ENCODE measurements around the gene ECI2.
"Not testable (repeated sequence)": the region's sequence is repeated elsewhere in the genome, so short reads cannot be mapped to it uniquely, and the experiment has no call there.

Gene ECI2

DNA sequence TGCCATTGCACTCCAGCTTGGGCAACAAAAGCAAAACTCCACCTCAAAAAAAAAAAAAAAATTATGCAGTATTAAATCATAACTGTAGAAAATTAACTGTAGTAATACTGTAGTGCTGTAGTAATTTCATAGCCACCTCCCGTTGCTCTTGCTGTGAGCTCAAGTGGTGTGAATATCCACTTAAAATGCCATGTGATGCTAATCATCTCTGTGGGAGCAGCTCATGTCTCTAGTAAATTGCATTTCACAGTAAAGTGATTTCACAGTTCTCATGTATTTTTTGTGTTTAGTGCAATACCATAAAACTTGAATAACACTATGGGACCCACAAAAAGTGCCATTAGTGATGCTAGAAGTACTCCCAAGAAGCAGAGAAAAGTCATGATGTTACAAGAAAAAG is 42.1 kb downstream of the ECI2 start:
- Histone ChIP-seq H3K4me3 (ENCODE audit: low read length) (no peak overlapping the region), H3K4me2 (ENCODE audit: low read length) (no peak overlapping the region), H3K9me3 (replicated peaks; ENCODE audit: low read length) (no peaks in the 10 kb centered on the region), H3K4me1 (ENCODE audit: control insufficient read depth, insufficient read depth, low read length) (no peaks in the 10 kb centered on the region), H3K36me3 (ENCODE audit: insufficient read depth, low read length) (no peaks in the 10 kb centered on the region), H3K9ac (ENCODE audit: low read depth, low read length) (no peak overlapping the region), H3K27me3 (ENCODE audit: control insufficient read depth, insufficient read depth, low read length) (no peaks in the 10 kb centered on the region)

DNA sequence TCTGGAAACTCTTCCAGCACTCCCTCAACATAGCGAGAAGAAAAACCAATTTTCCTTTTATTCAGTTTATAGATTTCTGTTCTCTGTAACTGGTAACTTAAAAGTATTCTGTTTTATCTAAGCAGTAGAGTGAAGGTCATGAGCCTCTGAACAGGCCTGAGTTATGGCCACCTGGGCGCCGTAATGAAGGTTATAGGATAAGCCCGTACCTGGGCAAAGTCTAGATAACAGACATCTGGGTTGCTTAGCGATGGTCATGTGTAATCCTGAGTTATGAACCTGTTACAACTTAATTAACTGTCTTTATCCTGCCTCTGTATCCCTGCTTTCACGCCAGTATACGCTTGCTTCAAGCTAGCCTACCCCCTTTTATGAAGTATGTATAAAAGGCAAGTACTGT is 43.4 kb downstream of the ECI2 start:
- Histone ChIP-seq H3K27me3 (ENCODE audit: control insufficient read depth, insufficient read depth, low read length) (no peaks in the 10 kb centered on the region), H3K9me3 (replicated peaks; ENCODE audit: low read length) (no peaks in the 10 kb centered on the region), H3K4me1 (ENCODE audit: control insufficient read depth, insufficient read depth, low read length) (no peaks in the 10 kb centered on the region), H3K9ac (ENCODE audit: low read depth, low read length) (no peak overlapping the region), H3K36me3 (ENCODE audit: insufficient read depth, low read length) (no peaks in the 10 kb centered on the region), H3K4me2 (ENCODE audit: low read length) (no peak overlapping the region), H3K4me3 (ENCODE audit: low read length) (no peak overlapping the region)

DNA sequence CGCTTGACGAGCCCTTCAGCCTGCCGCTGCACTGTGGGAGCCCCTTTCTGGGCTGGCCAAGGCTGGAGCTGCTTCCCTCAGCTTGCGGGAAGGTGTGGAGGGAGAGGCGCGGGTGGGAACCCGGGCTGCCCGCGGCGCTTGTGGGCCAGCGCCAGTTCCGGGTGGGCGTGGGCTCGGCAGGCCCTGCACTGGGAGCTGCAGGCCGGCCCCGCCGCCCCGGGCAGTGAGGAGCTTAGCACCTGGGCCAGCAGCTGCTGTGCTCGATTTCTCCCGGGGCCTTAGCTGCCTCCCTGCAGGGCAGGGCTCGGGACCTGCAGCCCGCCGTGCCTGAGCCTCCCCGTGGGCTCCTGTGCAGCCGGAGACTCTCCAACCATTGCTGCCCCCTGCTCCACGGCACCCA is 45.3 kb downstream of the ECI2 start:
- not testable (repeated sequence) for H3K9ac ChIP-seq (ENCODE audit: low read depth, low read length); H3K36me3 ChIP-seq (ENCODE audit: insufficient read depth, low read length); H3K4me1 ChIP-seq (ENCODE audit: control insufficient read depth, insufficient read depth, low read length); H3K4me2 ChIP-seq (ENCODE audit: low read length); H3K9me3 ChIP-seq (replicated peaks; ENCODE audit: low read length); H3K4me3 ChIP-seq (ENCODE audit: low read length); H3K27me3 ChIP-seq (ENCODE audit: control insufficient read depth, insufficient read depth, low read length)

DNA sequence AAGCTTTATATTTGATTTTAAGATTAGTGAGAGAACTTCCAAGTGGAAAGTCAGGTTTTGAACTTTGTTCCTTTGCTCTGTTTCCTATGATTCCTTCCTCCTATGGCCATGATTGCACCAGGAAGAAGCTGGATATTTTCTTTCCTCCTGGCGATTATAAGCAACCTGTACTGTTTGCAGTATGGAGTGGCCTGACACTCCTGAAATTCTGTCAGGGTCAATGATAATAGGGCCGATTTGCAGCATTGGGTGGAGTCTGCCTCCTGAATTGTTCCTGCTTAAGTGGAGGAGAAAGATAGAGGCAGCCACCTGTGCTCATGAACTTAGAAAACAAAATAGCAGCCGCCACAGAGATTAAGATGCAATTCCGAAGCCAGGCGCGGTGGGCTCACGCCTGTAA is 46.7 kb downstream of the ECI2 start:
- no peak overlapping the region for H3K9ac ChIP-seq (ENCODE audit: low read depth, low read length)
- H3K27me3 ChIP-seq (ENCODE audit: control insufficient read depth, insufficient read depth, low read length) = no peaks in the 10 kb centered on the region
- no peak overlapping the region for H3K4me3 ChIP-seq (ENCODE audit: low read length)
- no peaks in the 10 kb centered on the region for H3K9me3 ChIP-seq (replicated peaks; ENCODE audit: low read length)
- H3K36me3 ChIP-seq (ENCODE audit: insufficient read depth, low read length) = no peaks in the 10 kb centered on the region
- peaks cover 6% of the 10 kb centered on the region for H3K4me1 ChIP-seq (ENCODE audit: control insufficient read depth, insufficient read depth, low read length)
- no peak overlapping the region for H3K4me2 ChIP-seq (ENCODE audit: low read length)

DNA sequence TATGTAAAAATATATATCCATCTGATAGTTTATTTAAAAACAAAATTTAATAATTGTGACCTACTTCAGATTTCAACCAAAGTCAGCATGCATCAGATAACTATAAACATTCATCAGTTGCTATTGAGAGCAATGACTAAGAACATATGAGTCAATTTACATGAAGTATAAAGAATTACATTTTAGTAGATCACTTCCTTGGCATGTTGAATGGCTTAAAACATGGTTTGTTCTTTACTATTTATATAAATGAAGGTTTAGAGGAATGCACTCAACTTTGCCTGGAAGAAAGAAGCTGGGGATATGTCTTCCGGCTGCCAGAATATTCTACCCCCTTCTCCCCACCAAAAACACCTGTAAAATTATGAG is 50.1 kb downstream of the ECI2 start:
- Histone ChIP-seq H3K9me3 (replicated peaks; ENCODE audit: low read length) (no peaks in the 10 kb centered on the region), H3K36me3 (ENCODE audit: insufficient read depth, low read length) (no peaks in the 10 kb centered on the region), H3K9ac (ENCODE audit: low read depth, low read length) (no peak overlapping the region), H3K27me3 (ENCODE audit: control insufficient read depth, insufficient read depth, low read length) (no peaks in the 10 kb centered on the region), H3K4me3 (ENCODE audit: low read length) (no peak overlapping the region), H3K4me1 (ENCODE audit: control insufficient read depth, insufficient read depth, low read length) (peaks cover 6% of the 10 kb centered on the region), H3K4me2 (ENCODE audit: low read length) (no peak overlapping the region)

DNA sequence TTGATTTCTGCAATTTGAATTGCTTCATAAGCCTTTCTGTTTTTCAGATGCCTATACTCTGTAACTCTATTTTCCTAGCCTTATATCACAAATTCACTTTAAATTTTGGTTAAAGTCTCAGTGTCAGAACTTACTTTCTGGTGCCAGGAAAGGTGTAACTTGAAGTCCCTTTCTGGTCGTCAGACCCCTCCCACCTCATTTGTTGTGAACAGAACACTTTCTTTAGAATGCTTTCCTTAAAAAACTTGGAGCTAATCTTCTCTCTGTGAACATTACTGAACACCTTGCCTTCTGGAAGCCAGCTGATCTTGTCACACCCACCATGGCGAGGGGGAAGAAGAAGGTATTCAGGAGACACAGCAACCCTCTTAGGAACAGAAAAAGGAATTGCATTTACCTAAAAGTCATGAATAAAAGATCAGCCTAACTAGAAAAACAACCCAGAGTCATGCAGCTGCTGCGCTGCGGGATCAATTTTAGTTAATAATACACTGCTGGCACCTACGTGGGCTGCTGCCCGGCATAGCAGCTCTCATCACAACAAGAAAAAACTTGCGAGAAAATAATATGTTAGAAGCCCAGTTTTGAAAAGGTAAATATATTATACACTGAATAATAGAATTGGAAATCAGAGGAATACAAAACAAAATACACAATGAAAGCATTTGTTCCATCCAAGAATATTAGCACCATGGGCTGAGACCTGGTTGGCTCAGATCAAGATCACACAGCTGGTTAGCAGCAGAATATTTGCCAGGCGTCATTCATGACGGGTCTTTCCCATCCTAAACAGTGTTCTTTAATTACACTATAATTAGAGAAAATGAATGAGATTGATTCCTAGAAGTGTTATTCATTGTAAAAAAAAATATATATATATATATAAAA is 50.7 kb downstream of the ECI2 start:
- H3K27me3 ChIP-seq (ENCODE audit: control insufficient read depth, insufficient read depth, low read length) = no peaks in the 10 kb centered on the region
- H3K4me3 ChIP-seq (ENCODE audit: low read length) = no peak overlapping the region
- H3K4me1 ChIP-seq (ENCODE audit: control insufficient read depth, insufficient read depth, low read length) = peaks cover 6% of the 10 kb centered on the region
- H3K36me3 ChIP-seq (ENCODE audit: insufficient read depth, low read length) = no peaks in the 10 kb centered on the region
- no peaks in the 10 kb centered on the region for H3K9me3 ChIP-seq (replicated peaks; ENCODE audit: low read length)
- H3K9ac ChIP-seq (ENCODE audit: low read depth, low read length) = no peak overlapping the region
- no peak overlapping the region for H3K4me2 ChIP-seq (ENCODE audit: low read length)

DNA sequence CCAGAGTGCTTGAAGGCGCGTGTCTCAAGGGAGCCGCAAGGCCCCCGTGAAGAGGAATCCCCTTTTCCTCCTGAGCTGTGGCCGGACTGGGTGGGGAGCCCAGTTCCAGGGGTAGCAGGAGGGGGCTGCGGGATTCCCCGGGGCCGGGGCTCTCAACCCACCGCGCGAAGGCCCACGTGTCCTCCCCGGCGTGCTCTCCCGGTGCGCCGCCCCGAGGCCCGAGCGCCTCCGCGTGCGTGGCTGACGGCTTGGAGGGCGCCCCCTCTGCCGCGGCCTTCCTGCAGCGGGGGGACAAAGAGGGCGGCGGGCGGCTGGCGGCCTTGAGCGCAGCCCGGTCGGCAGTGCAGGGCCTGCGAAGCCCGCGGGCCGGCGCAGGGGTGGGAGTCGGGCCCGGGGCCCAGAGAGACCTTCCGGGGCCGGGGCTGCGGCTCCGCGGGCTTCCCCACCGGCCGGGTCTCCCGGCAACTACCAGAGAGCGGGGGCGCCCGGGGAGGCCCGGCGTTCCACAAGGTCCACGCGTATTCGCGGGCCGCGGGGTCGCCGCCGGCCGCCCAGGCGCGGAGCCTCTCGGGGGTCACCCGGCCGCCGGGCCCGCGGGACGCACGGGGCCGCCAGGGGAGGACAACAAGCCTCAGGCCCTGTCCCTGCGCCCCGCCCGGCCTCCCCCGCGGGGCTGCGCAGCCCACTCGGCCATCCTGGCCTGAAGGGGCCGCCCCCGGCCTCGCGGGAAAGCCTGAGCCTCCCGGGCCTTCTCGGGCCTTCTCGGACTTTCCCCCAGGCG is 56.5 kb downstream of the ECI2 start, which contains the start of gene FAM217A:
Gene FAM217A (minus strand): TSS at position 447 of the 781 bp plus-strand sequence. CDS start 1,723 bp downstream, outside the sequence.
- no peak within 1 kb of the TSS for H3K4me3 ChIP-seq (ENCODE audit: low read length)
- no peaks in the 10 kb centered on the region for H3K4me1 ChIP-seq (ENCODE audit: control insufficient read depth, insufficient read depth, low read length)
- H3K9ac ChIP-seq (ENCODE audit: low read depth, low read length) = no peak within 1 kb of the TSS
- no peak within 1 kb of the TSS for H3K4me2 ChIP-seq (ENCODE audit: low read length)
- no peaks in the 10 kb centered on the region for H3K36me3 ChIP-seq (ENCODE audit: insufficient read depth, low read length)
- H3K27me3 ChIP-seq (ENCODE audit: control insufficient read depth, insufficient read depth, low read length) = no peaks in the 10 kb centered on the region
- no peaks in the 10 kb centered on the region for H3K9me3 ChIP-seq (replicated peaks; ENCODE audit: low read length)

DNA sequence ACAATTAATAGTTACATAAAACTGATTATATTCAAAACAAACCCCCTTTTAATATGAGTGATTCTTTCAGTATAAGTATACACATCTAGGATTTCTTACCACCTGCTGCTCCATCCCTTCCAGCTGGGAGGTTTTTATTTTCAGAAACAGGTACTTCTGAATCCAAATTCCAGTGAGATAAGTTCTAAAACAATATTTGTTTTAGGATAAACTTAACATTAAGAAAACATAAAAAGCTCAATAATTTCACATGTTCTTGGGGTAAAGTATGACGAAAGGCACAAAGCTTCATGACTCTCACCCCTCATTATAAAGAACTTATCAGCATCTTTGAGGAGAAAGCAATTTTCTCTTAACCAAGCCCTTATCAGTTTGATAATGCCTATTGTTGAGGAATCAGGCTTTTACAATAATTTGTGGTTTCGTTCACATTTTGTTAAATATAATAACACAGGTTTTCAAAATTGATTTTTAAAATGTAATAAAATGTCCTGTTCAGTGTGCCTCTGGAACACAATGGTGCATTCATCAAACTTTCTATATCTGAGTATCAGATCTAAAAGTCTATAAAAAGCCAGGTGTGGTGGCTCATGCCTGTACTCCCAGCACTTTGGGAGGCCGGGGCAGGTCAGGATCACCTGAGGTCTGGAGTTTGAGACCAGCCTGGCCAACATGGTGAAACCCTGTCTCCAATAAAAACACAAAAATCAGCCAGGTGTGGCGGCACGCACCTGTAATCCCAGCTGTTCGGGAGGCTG is 60.7 kb downstream of the ECI2 start:
- H3K9me3 ChIP-seq (replicated peaks; ENCODE audit: low read length) = no peaks in the 10 kb centered on the region
- H3K9ac ChIP-seq (ENCODE audit: low read depth, low read length) = no peak overlapping the region
- H3K36me3 ChIP-seq (ENCODE audit: insufficient read depth, low read length) = no peaks in the 10 kb centered on the region
- no peak overlapping the region for H3K4me3 ChIP-seq (ENCODE audit: low read length)
- H3K4me2 ChIP-seq (ENCODE audit: low read length) = no peak overlapping the region
- no peaks in the 10 kb centered on the region for H3K27me3 ChIP-seq (ENCODE audit: control insufficient read depth, insufficient read depth, low read length)
- no peaks in the 10 kb centered on the region for H3K4me1 ChIP-seq (ENCODE audit: control insufficient read depth, insufficient read depth, low read length)

DNA sequence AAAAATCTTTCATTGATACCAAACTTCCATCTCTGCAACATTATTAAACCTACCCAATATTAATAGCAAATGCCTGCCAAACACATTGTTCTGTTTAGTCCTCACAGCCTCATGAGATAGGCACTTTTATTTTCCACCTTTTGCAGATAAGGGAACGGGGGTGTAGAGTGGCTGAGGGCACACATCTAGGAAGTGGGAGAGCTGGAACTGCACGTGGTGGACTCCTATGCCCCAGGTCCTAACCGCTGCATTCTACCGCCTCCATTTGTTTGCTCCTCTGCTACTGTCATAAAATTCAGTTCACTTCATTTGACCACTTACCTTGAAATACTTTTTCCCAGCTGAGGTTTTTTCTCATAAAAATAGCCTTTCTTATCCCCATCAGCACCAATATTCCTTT is 64.0 kb downstream of the ECI2 start:
- Histone ChIP-seq H3K9me3 (replicated peaks; ENCODE audit: low read length) (no peaks in the 10 kb centered on the region), H3K4me2 (ENCODE audit: low read length) (no peak overlapping the region), H3K4me3 (ENCODE audit: low read length) (no peak overlapping the region), H3K4me1 (ENCODE audit: control insufficient read depth, insufficient read depth, low read length) (no peaks in the 10 kb centered on the region), H3K9ac (ENCODE audit: low read depth, low read length) (no peak overlapping the region), H3K27me3 (ENCODE audit: control insufficient read depth, insufficient read depth, low read length) (no peaks in the 10 kb centered on the region), H3K36me3 (ENCODE audit: insufficient read depth, low read length) (no peaks in the 10 kb centered on the region)

DNA sequence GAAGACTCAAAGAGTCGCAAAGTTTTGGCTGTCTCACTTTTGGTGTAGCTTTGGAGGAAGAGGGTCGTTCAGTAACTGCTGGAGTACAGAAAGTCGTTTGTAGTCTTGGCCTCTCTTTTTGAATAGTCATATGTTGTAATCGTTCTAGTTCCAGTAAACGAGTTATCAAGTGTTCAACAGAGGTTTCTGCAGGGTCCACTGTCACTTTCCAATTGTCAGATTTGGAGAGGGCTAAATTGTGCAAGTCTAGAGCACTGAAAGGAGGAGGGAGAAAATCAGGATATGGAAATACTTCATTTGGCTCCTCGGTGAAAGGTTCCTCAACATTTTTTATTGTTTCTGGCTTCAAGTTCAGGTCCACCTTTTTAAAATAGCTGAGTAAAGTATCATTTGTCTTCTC is 66.2 kb downstream of the ECI2 start:
- H3K9me3 ChIP-seq (replicated peaks; ENCODE audit: low read length) = no peaks in the 10 kb centered on the region
- no peaks in the 10 kb centered on the region for H3K4me1 ChIP-seq (ENCODE audit: control insufficient read depth, insufficient read depth, low read length)
- no peaks in the 10 kb centered on the region for H3K27me3 ChIP-seq (ENCODE audit: control insufficient read depth, insufficient read depth, low read length)
- H3K9ac ChIP-seq (ENCODE audit: low read depth, low read length) = no peak overlapping the region
- H3K4me3 ChIP-seq (ENCODE audit: low read length) = no peak overlapping the region
- H3K4me2 ChIP-seq (ENCODE audit: low read length) = no peak overlapping the region
- H3K36me3 ChIP-seq (ENCODE audit: insufficient read depth, low read length) = peaks cover 18% of the 10 kb centered on the region

DNA sequence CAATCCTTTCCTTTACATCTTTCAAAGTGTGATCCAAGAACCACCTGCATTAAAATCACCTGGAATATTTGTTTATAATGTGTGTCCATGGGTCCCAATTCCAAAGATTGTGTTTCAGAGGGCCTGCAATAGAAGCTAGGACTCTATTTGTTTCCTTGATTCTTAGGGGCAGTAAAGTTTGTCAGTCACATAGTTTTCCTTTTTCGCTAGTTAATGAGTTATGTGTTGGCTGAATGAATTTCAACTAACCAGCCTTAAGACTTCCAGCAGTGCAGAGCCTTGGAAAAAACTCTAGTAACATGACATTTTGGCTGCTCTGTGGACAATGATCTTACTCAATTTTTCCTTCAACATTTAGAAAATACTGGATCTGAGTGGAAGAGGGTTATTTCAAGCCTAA is 67.7 kb downstream of the ECI2 start:
- Histone ChIP-seq H3K9me3 (replicated peaks; ENCODE audit: low read length) (no peaks in the 10 kb centered on the region), H3K36me3 (ENCODE audit: insufficient read depth, low read length) (peaks cover 32% of the 10 kb centered on the region), H3K4me3 (ENCODE audit: low read length) (no peak overlapping the region), H3K4me1 (ENCODE audit: control insufficient read depth, insufficient read depth, low read length) (no peaks in the 10 kb centered on the region), H3K9ac (ENCODE audit: low read depth, low read length) (no peak overlapping the region), H3K27me3 (ENCODE audit: control insufficient read depth, insufficient read depth, low read length) (no peaks in the 10 kb centered on the region), H3K4me2 (ENCODE audit: low read length) (no peak overlapping the region)

Data from skeletal muscle satellite cell (primary cell).